Kidney (tissue), 14 donors: ENCODE data around the gene TPPP2. TPM values are rescaled to one million over a fixed set of nuclear protein-coding genes. Genes with fewer than 3 reads are reported as not detected.
A peak's percentile ranks its signal among the peaks of the same experiment; 100 is the strongest.

Experiments used
- DNase-seq, 5 donors: peaks; one replicate each; pipeline ENCODE4 v3.0.0-alpha.2; 2013 to 2020
- FAIRE-seq: peaks from 2 replicates; lab custom pipeline; 2012; peaks lifted over from hg19 to GRCh38; lab: Jason Lieb, UNC
- H3K27ac ChIP-seq, 2 donors: one replicate each; pipeline ENCODE4 v1.7.0; 2013; ENCODE audit warnings: low read depth in 2 of 2, low read length in 2 of 2, inconsistent platforms in 1 of 2
- H3K27me3 ChIP-seq: one replicate; pipeline ENCODE4 v1.7.1; 2013; ENCODE audit warnings: low read length, inconsistent platforms; ENCODE audit not compliant: control insufficient read depth, insufficient read depth
- H3K36me3 ChIP-seq, 3 donors: one replicate each; pipeline versions ENCODE4 v1.7.0 to v1.7.1; 2013; ENCODE audit warnings: low read length in 3 of 3, control low read depth in 1 of 3, inconsistent platforms in 1 of 3; ENCODE audit not compliant: insufficient read depth in 3 of 3, control insufficient read depth in 2 of 3
- H3K4me1 ChIP-seq, 3 donors: one replicate each; pipeline versions ENCODE4 v1.7.0 to v1.7.1; 2013; ENCODE audit warnings: low read length in 3 of 3, inconsistent platforms in 1 of 3, low read depth in 1 of 3; ENCODE audit not compliant: control insufficient read depth in 2 of 3, insufficient read depth in 2 of 3
- H3K4me3 ChIP-seq, 3 donors: one replicate each; pipeline versions ENCODE4 v1.7.0 to v1.8.1; 2013; ENCODE audit warnings: low read length in 3 of 3, control low read depth in 1 of 3, inconsistent platforms in 1 of 3
- H3K9ac ChIP-seq, 3 donors: one replicate each; pipeline versions ENCODE4 v1.7.0 to v1.7.1; 2013; ENCODE audit warnings: low read length in 3 of 3, control low read depth in 1 of 3, inconsistent platforms in 1 of 3
- H3K9me3 ChIP-seq, 3 donors: one replicate each; pipeline versions ENCODE4 v1.7.0 to v1.7.1; 2013; ENCODE audit warnings: low read length in 3 of 3, control low read depth in 1 of 3, inconsistent platforms in 1 of 3; ENCODE audit not compliant: control insufficient read depth in 2 of 3, insufficient read depth in 1 of 3
- intact Hi-C: fragments of 100-400 bp; cut with DNase I; formaldehyde crosslinking; loops from one replicate; pipeline ENCODE4 v1.11.1; 2022
- polyA plus RNA-seq: library from polyadenylated mRNA; stranded (reverse); fragments of 350-450 nt; fragmentation: Illumina TruSeq; extraction: RNeasy Lipid Tissue Mini Kit (QIAGEN cat#74804); gene quantifications from one replicate; pipeline ENCODE4 v1.2.3, GENCODE V29; 2014; ENCODE audit warnings: low read depth, low replicate concordance; ENCODE audit not compliant: insufficient read depth
- total RNA-seq: library from RNA; stranded (reverse); fragmentation: NEBNext Ultra II Directional; extraction: Animal tissue kit (Norgen Biotek cat#: 25700); gene quantifications from one replicate; pipeline ENCODE4 v1.2.1, GENCODE V29; 2021
- TF ChIP-seq, protein P1 (sequence below): IDR thresholded peaks from 3 replicates; pipeline ENCODE4 v1.5.1; 2012; ENCODE audit warnings: mild to moderate bottlenecking, moderate library complexity, borderline replicate concordance; ENCODE audit not compliant: insufficient read depth; ENCODE audit errors: extremely low read depth
- donor health status: control.
- donor health status: control.
- donor health status: control.
- donor health status: control.
- donor health status: control.
- donor health status: DM: yes; HTN: yes; CAD: no.
- donor health status: Normal renal cell carcinoma (clear cell type).

The TPPP2 gene
- total and polyA plus RNA-seq, 2 donors from 2014 or later: 1.3 TPM; not detected in 1

DNA sequence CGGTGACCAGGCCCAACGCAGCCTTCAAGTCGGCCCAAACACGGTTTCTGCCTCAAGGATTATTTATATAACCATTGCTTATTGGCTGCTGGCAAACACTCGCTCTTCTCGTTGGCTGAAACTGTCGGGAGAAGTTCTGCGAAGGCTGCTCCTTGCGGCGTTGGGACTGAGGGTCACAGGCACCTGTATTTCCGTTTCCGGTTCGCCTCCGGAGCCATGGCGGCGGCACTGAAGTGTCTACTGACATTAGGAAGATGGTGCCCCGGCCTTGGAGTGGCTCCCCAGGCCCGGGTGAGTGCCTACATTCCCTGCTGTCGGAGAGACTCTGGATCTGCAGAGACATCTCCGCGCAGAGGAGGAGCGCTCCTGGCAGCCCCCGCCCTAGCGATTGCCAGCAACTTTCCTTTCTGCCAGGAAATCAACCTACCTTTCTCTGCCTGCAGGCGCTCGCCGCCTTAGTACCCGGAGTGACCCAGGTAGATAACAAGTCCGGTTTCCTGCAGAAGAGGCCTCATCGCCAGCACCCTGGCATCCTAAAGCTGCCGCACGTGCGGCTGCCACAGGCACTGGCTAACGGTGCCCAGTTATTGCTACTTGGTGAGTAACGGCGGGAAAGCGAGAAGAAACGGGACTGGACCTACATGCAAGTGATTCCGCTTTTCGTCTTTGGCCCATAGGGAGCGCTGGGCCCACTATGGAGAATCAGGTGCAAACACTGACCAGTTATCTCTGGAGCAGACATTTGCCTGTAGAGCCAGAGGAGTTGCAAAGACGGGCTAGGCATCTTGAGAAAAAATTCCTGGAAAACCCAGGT, 40.0 kb upstream of the TPPP2 start, which contains the start of gene METTL17:
TSS of gene METTL17 (plus strand) at position 194 of the 814 bp plus-strand sequence. CDS start at position 217, 23 bp downstream.
- TF ChIP-seq, protein P1, sequence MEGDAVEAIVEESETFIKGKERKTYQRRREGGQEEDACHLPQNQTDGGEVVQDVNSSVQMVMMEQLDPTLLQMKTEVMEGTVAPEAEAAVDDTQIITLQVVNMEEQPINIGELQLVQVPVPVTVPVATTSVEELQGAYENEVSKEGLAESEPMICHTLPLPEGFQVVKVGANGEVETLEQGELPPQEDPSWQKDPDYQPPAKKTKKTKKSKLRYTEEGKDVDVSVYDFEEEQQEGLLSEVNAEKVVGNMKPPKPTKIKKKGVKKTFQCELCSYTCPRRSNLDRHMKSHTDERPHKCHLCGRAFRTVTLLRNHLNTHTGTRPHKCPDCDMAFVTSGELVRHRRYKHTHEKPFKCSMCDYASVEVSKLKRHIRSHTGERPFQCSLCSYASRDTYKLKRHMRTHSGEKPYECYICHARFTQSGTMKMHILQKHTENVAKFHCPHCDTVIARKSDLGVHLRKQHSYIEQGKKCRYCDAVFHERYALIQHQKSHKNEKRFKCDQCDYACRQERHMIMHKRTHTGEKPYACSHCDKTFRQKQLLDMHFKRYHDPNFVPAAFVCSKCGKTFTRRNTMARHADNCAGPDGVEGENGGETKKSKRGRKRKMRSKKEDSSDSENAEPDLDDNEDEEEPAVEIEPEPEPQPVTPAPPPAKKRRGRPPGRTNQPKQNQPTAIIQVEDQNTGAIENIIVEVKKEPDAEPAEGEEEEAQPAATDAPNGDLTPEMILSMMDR: no peak
- Histone ChIP-seq H3K9ac (peak within 1 kb of the TSS; percentile 72 to 86 (median 85)), H3K4me3 (peak within 1 kb of the TSS; percentile 88 to 96 (median 93)), H3K27me3 (no peaks in the 10 kb centered on the region), H3K27ac (peak within 1 kb of the TSS; percentile 68 to 85), H3K36me3 (peaks cover 11 to 23% (median 16%) of the 10 kb centered on the region in 3 donors), H3K4me1 (peaks cover 6 to 14% (median 13%) of the 10 kb centered on the region in 3 donors), H3K9me3 (no peaks in the 10 kb centered on the region)
- no peak for FAIRE-seq
- intact Hi-C loops: no loop called here
- DNase-seq: peak; percentile 95 to 99 (median 96)

DNA sequence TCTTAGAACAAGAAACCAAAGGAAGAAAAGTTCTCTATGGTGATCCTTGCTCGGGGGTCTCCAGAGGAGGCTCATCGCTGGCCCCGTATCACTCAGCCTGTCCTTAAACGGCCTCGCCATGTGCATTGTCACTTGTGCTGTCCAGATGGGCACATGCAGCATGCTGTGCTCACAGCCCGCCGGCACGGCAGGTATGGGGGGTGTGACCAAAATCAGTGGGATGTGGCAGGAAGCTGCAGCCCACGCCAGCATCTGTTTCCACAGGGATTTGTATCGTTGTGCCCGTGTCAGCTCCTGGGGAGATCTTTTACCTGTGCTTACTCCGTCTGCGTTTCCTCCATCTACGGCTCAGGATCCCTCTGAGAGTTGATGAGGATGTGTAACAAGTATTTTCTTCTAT, 33.5 kb upstream of the TPPP2 start:
- Histone ChIP-seq H3K9me3 (no peaks in the 10 kb centered on the region), H3K4me1 (peaks cover 0 to under 1% (median 0%) of the 10 kb centered on the region in 3 donors), H3K4me3 (no peak overlapping the region), H3K36me3 (peaks cover 15 to 48% (median 33%) of the 10 kb centered on the region in 3 donors), H3K27ac (no peak overlapping the region), H3K9ac (no peak overlapping the region), H3K27me3 (no peaks in the 10 kb centered on the region)
- FAIRE-seq (no peak), DNase-seq (no peak)
- intact Hi-C loops: no loop called here
- TF ChIP-seq, protein P1: no peak

DNA sequence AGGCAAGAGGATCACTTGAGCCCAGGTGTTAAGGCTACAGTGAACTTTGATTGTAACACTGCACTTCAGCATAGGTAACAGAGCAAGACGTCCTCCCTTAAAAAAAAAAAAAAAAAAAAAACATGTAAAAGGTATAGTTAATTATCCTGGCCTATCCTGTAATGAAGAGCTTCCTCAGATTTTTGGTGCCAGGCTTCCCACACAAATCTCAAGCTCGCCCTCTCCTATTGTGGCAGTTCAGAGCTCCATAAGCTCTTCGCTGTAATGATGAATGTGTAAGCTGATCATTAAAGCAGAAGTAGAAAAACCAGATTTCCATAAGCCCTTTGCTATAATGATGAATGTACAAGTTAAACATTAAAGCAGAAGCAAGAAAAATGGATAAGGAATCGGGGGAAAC, 32.9 kb upstream of the TPPP2 start:
- Histone ChIP-seq H3K27me3 (no peaks in the 10 kb centered on the region), H3K36me3 (peaks cover 15 to 48% (median 33%) of the 10 kb centered on the region in 3 donors), H3K9me3 (no peaks in the 10 kb centered on the region), H3K4me1 (no peaks in the 10 kb centered on the region), H3K27ac (no peak overlapping the region), H3K9ac (no peak overlapping the region), H3K4me3 (no peak overlapping the region)
- TF ChIP-seq, protein P1: no peak
- FAIRE-seq: no peak
- intact Hi-C loops: no loop called here
- DNase-seq: peak in 1 of 5 donors; percentile 23
